Measurements from ENCODE around the gene SAYSD1. TPM values are rescaled to one million over a fixed set of nuclear protein-coding genes. Genes with fewer than 3 reads are reported as not detected.

The SAYSD1 gene
- total RNA-seq, 1 experiment from 2014 or later = 12.2 TPM

DNA sequence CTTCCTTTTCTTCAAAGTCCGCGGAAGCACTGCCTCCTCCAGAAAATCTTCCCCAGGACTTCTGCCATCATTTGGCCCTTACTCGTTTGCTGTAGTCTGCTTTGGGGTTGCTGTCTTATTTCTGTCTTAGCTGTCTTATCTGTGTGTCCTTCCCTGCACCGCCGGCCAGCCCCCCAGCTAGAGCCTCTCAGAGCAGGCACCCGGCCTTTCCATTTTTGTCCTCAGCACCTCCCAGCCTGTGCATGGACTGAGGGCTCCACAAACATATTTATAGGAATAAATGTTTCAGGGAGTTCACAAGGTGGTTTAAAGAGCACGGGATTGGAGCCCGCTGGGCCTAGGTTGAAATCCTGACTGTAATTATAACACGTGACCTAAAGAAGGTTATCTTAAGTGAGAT lies 58.3 kb downstream of the SAYSD1 start:
- Histone ChIP-seq H3K4me3 (ENCODE audit: low read length) (no peak overlapping the region), H3K27ac (ENCODE audit: low read length) (no peak overlapping the region), H3K9me2 (replicated peaks; ENCODE audit: low read length) (no peaks in the 10 kb centered on the region), H2AFZ (ENCODE audit: low read length) (no peak overlapping the region), H3F3A (ENCODE audit: low read length, unreplicated experiment) (no peaks in the 10 kb centered on the region), H3K27me3 (ENCODE audit: low read length) (peaks cover 36% of the 10 kb centered on the region), H3K79me2 (ENCODE audit: low read length) (no peaks in the 10 kb centered on the region), H4K20me1 (ENCODE audit: low read length) (no peaks in the 10 kb centered on the region), H3K9me3 (ENCODE audit: low read length) (no peaks in the 10 kb centered on the region), H3K9ac (ENCODE audit: low read length) (no peak overlapping the region), H3K4me2 (ENCODE audit: low read length) (no peak overlapping the region), H3K4me1 (ENCODE audit: insufficient read depth, low read length) (0 out of 2 replicates have a peak, but pooled peaks cover 2% of the 10 kb centered on the region), H3K36me3 (ENCODE audit: low read depth, low read length) (no peaks in the 10 kb centered on the region)
- TF ChIP-seq, protein P1, sequence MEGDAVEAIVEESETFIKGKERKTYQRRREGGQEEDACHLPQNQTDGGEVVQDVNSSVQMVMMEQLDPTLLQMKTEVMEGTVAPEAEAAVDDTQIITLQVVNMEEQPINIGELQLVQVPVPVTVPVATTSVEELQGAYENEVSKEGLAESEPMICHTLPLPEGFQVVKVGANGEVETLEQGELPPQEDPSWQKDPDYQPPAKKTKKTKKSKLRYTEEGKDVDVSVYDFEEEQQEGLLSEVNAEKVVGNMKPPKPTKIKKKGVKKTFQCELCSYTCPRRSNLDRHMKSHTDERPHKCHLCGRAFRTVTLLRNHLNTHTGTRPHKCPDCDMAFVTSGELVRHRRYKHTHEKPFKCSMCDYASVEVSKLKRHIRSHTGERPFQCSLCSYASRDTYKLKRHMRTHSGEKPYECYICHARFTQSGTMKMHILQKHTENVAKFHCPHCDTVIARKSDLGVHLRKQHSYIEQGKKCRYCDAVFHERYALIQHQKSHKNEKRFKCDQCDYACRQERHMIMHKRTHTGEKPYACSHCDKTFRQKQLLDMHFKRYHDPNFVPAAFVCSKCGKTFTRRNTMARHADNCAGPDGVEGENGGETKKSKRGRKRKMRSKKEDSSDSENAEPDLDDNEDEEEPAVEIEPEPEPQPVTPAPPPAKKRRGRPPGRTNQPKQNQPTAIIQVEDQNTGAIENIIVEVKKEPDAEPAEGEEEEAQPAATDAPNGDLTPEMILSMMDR (conservative IDR thresholded peaks at IDR 0.05; ENCODE audit: low read depth, low read length) = no peak
- TF ChIP-seq EZH2phosphoT487 (IDR thresholded peaks at IDR 0.05; ENCODE audit: borderline replicate concordance, low read length) (no peak), EZH2 (IDR thresholded peaks at IDR 0.05; ENCODE audit: low read length, unreplicated experiment) (no peak)
- BruUV-seq (replicated peaks) = no TSS peak
- ChIA-PET POLR2A (ENCODE audit: unreplicated experiment) (no interaction called here), CTCF (no interaction called here)
- no peak for DNase-seq
- intact Hi-C loops (cut with micrococcal nuclease) = no loop called here
- no peak for ATAC-seq

DNA sequence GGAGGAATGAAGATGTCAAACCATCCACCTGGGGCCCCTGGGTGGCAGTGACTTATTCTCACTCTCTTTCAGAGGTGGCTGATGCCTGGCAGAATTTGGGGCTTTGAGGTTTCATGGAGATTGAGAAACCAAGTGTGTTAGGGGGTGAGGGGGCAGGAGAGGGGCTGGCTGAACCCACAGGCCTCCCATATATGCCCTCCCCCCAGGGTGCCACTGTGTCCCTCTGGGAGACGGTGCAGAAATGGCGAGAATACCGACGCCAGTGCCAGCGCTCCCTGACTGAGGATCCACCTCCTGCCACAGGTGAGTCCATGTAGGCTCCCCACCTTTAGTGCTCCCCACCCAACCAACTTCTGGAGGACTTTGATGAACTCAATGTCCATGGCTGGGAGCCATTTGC lies 58.8 kb downstream of the SAYSD1 start:
- no peaks in the 10 kb centered on the region for H3F3A ChIP-seq (ENCODE audit: low read length, unreplicated experiment)
- no peak overlapping the region for H2AFZ ChIP-seq (ENCODE audit: low read length)
- intact Hi-C loops (cut with micrococcal nuclease) = no loop called here
- no peaks in the 10 kb centered on the region for H3K36me3 ChIP-seq (ENCODE audit: low read depth, low read length)
- no TSS peak for BruUV-seq (replicated peaks)
- CTCF ChIA-PET = no interaction called here
- H3K9me3 ChIP-seq (ENCODE audit: low read length) = no peaks in the 10 kb centered on the region
- H3K9me2 ChIP-seq (replicated peaks; ENCODE audit: low read length) = no peaks in the 10 kb centered on the region
- POLR2A ChIA-PET (ENCODE audit: unreplicated experiment) = no interaction called here
- no peak overlapping the region for H3K9ac ChIP-seq (ENCODE audit: low read length)
- no peaks in the 10 kb centered on the region for H4K20me1 ChIP-seq (ENCODE audit: low read length)
- no peaks in the 10 kb centered on the region for H3K79me2 ChIP-seq (ENCODE audit: low read length)
- no peak for ATAC-seq
- peaks cover 31% of the 10 kb centered on the region for H3K27me3 ChIP-seq (ENCODE audit: low read length)
- TF ChIP-seq, protein P1 (conservative IDR thresholded peaks at IDR 0.05; ENCODE audit: low read depth, low read length) = no peak
- TF ChIP-seq EZH2 (IDR thresholded peaks at IDR 0.05; ENCODE audit: low read length, unreplicated experiment) (no peak), EZH2phosphoT487 (IDR thresholded peaks at IDR 0.05; ENCODE audit: borderline replicate concordance, low read length) (no peak)
- peaks cover 7% of the 10 kb centered on the region; the same call in 1 of the 2 replicates for H3K4me1 ChIP-seq (ENCODE audit: insufficient read depth, low read length)
- no peak overlapping the region for H3K4me2 ChIP-seq (ENCODE audit: low read length)
- H3K27ac ChIP-seq (ENCODE audit: low read length) = no peak overlapping the region
- H3K4me3 ChIP-seq (ENCODE audit: low read length) = no peak overlapping the region
- no peak for DNase-seq

DNA sequence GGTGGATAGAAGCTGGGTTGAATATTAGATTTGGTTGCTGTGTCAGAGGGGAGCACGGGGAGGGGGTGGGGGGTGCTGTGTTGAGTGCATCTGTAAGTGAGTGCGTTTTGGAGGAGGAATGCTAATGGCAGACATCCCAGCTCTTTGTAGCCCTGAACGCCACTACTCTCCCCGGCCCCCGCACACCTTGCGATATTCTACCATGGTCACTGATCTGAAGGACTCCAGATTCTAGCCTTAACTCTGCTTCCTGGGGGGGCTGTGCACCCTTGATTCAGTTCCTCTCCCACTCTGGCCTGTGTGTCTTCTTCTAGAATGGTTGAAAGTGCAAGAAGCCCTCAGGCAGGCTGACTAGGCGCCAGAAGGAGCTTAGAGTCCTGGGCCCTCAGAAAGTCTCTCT lies 59.3 kb downstream of the SAYSD1 start:
- no peak for DNase-seq
- H3K27ac ChIP-seq (ENCODE audit: low read length) = no peak overlapping the region
- no peaks in the 10 kb centered on the region for H3F3A ChIP-seq (ENCODE audit: low read length, unreplicated experiment)
- no peaks in the 10 kb centered on the region for H3K9me2 ChIP-seq (replicated peaks; ENCODE audit: low read length)
- ChIA-PET POLR2A (ENCODE audit: unreplicated experiment) (no interaction called here), CTCF (no interaction called here)
- intact Hi-C loops (cut with micrococcal nuclease) = no loop called here
- H3K9ac ChIP-seq (ENCODE audit: low read length) = no peak overlapping the region
- peaks cover 9% of the 10 kb centered on the region; the same call in 1 of the 2 replicates for H3K4me1 ChIP-seq (ENCODE audit: insufficient read depth, low read length)
- H3K4me2 ChIP-seq (ENCODE audit: low read length) = no peak overlapping the region
- H3K27me3 ChIP-seq (ENCODE audit: low read length) = peaks cover 25% of the 10 kb centered on the region
- H3K4me3 ChIP-seq (ENCODE audit: low read length) = no peak overlapping the region
- no peaks in the 10 kb centered on the region for H4K20me1 ChIP-seq (ENCODE audit: low read length)
- H3K36me3 ChIP-seq (ENCODE audit: low read depth, low read length) = no peaks in the 10 kb centered on the region
- TF ChIP-seq, protein P1 (conservative IDR thresholded peaks at IDR 0.05; ENCODE audit: low read depth, low read length) = no peak
- TF ChIP-seq EZH2 (IDR thresholded peaks at IDR 0.05; ENCODE audit: low read length, unreplicated experiment) (no peak), EZH2phosphoT487 (IDR thresholded peaks at IDR 0.05; ENCODE audit: borderline replicate concordance, low read length) (no peak)
- no peak overlapping the region for H2AFZ ChIP-seq (ENCODE audit: low read length)
- no peaks in the 10 kb centered on the region for H3K9me3 ChIP-seq (ENCODE audit: low read length)
- no peak for ATAC-seq
- no TSS peak for BruUV-seq (replicated peaks)
- H3K79me2 ChIP-seq (ENCODE audit: low read length) = no peaks in the 10 kb centered on the region
